Endothelial cell of umbilical vein (primary cell): Measurements from ENCODE around the gene NLGN1. TPM values are rescaled to one million over a fixed set of nuclear protein-coding genes. Genes with fewer than 3 reads are reported as not detected.

Source experiments
- BruUV-seq: library from RNA; stranded (reverse); fragments of 400-500 nt; replicated peaks from 2 replicates; lab custom pipeline; 2021; lab: Mats Ljungman, UMichigan
- CTCF ChIA-PET: fragments of 300-600, 350-600 bp; sonication (Branson Sonifier 250); formaldehyde crosslinking; loops from one replicate; lab custom pipeline; 2021; ENCODE audit warnings: antibody characterized with exemption, inconsistent platforms; lab: Charles Lee
- POLR2A ChIA-PET: fragments of 300-600, 350-600 bp; sonication (Branson Sonifier 250); formaldehyde crosslinking; loops from one replicate; lab custom pipeline; 2021; ENCODE audit warnings: antibody characterized with exemption, inconsistent platforms; lab: Charles Lee
- DNase-seq: peaks from one replicate; pipeline ENCODE4 v3.0.0-alpha.2; 2011; ENCODE audit warnings: low read depth, low spot score
- FAIRE-seq: peaks from 2 replicates; lab custom pipeline; 2011; peaks lifted over from hg19 to GRCh38; lab: Jason Lieb, UNC
- H2AFZ ChIP-seq: 2 replicates; pipeline ENCODE4 v1.6.0; 2012; ENCODE audit warnings: low read depth, low read length, control low read depth, inconsistent platforms
- H3K27ac ChIP-seq: 2 replicates; pipeline ENCODE4 v1.5.1; 2011; ENCODE audit warnings: low read depth, mild to moderate bottlenecking, control low read depth, low read length, moderate library complexity; ENCODE audit not compliant: insufficient read depth
- H3K27me3 ChIP-seq, 2 experiments: 2 replicates each; pipeline versions ENCODE4 v1.6.0 to v1.6.1; 2011; ENCODE audit warnings: low read length in 2 of 2, mixed read lengths in 1 of 2; ENCODE audit not compliant: control insufficient read depth in 2 of 2, insufficient read depth in 2 of 2
- H3K36me3 ChIP-seq, 2 experiments: 2 replicates in 1 of 2; 3 replicates in 1 of 2; pipeline ENCODE4 v1.5.1; 2011; ENCODE audit warnings: low read length in 2 of 2, mild to moderate bottlenecking in 1 of 2, moderate library complexity in 1 of 2; ENCODE audit not compliant: control insufficient read depth in 2 of 2, insufficient read depth in 2 of 2; ENCODE audit errors: extremely low read depth in 1 of 2
- H3K4me1 ChIP-seq: 3 replicates; pipeline ENCODE4 v1.5.1; 2011; ENCODE audit warnings: mild to moderate bottlenecking, low read length; ENCODE audit not compliant: control insufficient read depth, insufficient read depth; ENCODE audit errors: extremely low read depth
- H3K4me2 ChIP-seq: 2 replicates; pipeline ENCODE4 v1.6.1; 2011; ENCODE audit warnings: low read length, control low read depth, mixed read lengths; ENCODE audit not compliant: insufficient read depth
- H3K4me3 ChIP-seq, 3 experiments: fragments of 200-600 bp in 1 of 3; sonication (generic), shearing (Covaris generic) in 1 of 3; replicated peaks in 1 of 3; 2 replicates each; pipeline ENCODE4 v1.5.1; 2011 to 2016; ENCODE audit warnings: control low read depth in 3 of 3, low read length in 3 of 3, mild to moderate bottlenecking in 2 of 3, inconsistent platforms in 1 of 3, low read depth in 1 of 3, moderate library complexity in 1 of 3; ENCODE audit not compliant: insufficient read depth in 1 of 3
- H3K79me2 ChIP-seq: 2 replicates; pipeline ENCODE4 v1.6.0; 2012; ENCODE audit warnings: low read length, inconsistent platforms; ENCODE audit not compliant: control insufficient read depth, insufficient read depth
- H3K9ac ChIP-seq: replicated peaks from 2 replicates; pipeline ENCODE3; 2011; ENCODE audit warnings: low read length, control low read depth; ENCODE audit not compliant: insufficient read depth; ENCODE audit errors: extremely low read depth
- H3K9me1 ChIP-seq: replicated peaks from 3 replicates; pipeline ENCODE4 v1.6.0; 2011; ENCODE audit warnings: mild to moderate bottlenecking, low read length; ENCODE audit not compliant: control insufficient read depth, insufficient read depth; ENCODE audit errors: extremely low read depth
- H3K9me3 ChIP-seq: replicated peaks from 2 replicates; pipeline ENCODE4 v1.5.1; 2012; ENCODE audit warnings: low read length, inconsistent platforms; ENCODE audit not compliant: control insufficient read depth, insufficient read depth
- H4K20me1 ChIP-seq: replicated peaks from 2 replicates; pipeline ENCODE3; 2011; ENCODE audit warnings: mild to moderate bottlenecking, low read length; ENCODE audit not compliant: control insufficient read depth, insufficient read depth; ENCODE audit errors: extremely low read depth
- EZH2 ChIP-seq: IDR thresholded peaks from 2 replicates; pipeline ENCODE4 v1.6.1; 2012; ENCODE audit warnings: borderline replicate concordance, low read depth, mild to moderate bottlenecking, moderate library complexity, low read length, inconsistent platforms; ENCODE audit not compliant: severe bottlenecking
- FOS ChIP-seq: IDR thresholded peaks from 2 replicates; pipeline ENCODE4 v1.6.1; 2011; ENCODE audit warnings: mild to moderate bottlenecking, low read length, moderate library complexity, borderline replicate concordance; ENCODE audit not compliant: insufficient read depth
- GATA2 ChIP-seq: IDR thresholded peaks from 2 replicates; pipeline ENCODE4 v1.7.0; 2011; ENCODE audit warnings: low read depth, mild to moderate bottlenecking, moderate library complexity, mixed read lengths, low read length; ENCODE audit not compliant: insufficient read length, insufficient read depth
- JUN ChIP-seq: IDR thresholded peaks from 2 replicates; pipeline ENCODE4 v1.6.1; 2011; ENCODE audit warnings: borderline replicate concordance, low read depth; ENCODE audit not compliant: insufficient read length, insufficient read depth
- MYC ChIP-seq: IDR thresholded peaks from one replicate; pipeline ENCODE4 v1.6.1; 2011; ENCODE audit warnings: mild to moderate bottlenecking, low read depth, low read length
- POLR2A ChIP-seq: IDR thresholded peaks from 2 replicates; pipeline ENCODE4 v1.6.1; 2012; ENCODE audit warnings: low read depth, mild to moderate bottlenecking, control low read depth, low read length
- POLR2AphosphoS5 ChIP-seq: IDR thresholded peaks from 2 replicates; pipeline ENCODE4 v1.6.1; 2012; ENCODE audit warnings: low read depth, mild to moderate bottlenecking, control low read depth, low read length, moderate library complexity; ENCODE audit not compliant: insufficient read depth
- dilution Hi-C: fragments of 300-500 bp; cut with MboI; formaldehyde crosslinking; loops from one replicate; pipeline ENCODE4 v1.15.0; 2019; ENCODE audit warnings: low sequenced_read_pairs; ENCODE audit not compliant: extremely low pct_ligation_motif_present
- intact Hi-C: fragments of 100-400 bp; cut with micrococcal nuclease; formaldehyde crosslinking; loops from one replicate; pipeline ENCODE4 v1.10.0; 2022
- polyA plus RNA-seq, 4 experiments: library from polyadenylated mRNA; depleted of rRNA in 3 of 4; stranded (reverse) in 3 of 4; unstranded in 1 of 4; fragments of >200 nt; gene quantifications; 2 replicates each; pipeline versions ENCODE4 v1.2.1 to v1.2.3, GENCODE V29; 2011 to 2012; ENCODE audit warnings: missing spikeins in 1 of 4
- total RNA-seq: library from RNA; stranded (reverse); gene quantifications from 2 replicates; pipeline ENCODE4 v1.2.3, GENCODE V29; 2021
- TF ChIP-seq, protein P1 (sequence below), 2 donors: IDR thresholded peaks; 1 replicate in 1 of 2; 2 replicates in 1 of 2; pipeline ENCODE4 v1.5.1; 2011; ENCODE audit warnings: low read length in 2 of 2, mild to moderate bottlenecking in 2 of 2, moderate library complexity in 2 of 2, control low read depth in 1 of 2, inconsistent platforms in 1 of 2, low read depth in 1 of 2; ENCODE audit not compliant: insufficient read depth in 1 of 2; ENCODE audit errors: extremely low read depth in 1 of 2
- TF ChIP-seq, protein P2 (sequence below): IDR thresholded peaks from 2 replicates; pipeline ENCODE4 v1.6.1; 2011; ENCODE audit not compliant: insufficient read depth, insufficient read length

NLGN1 gene
- total and polyA plus RNA-seq, 2 donors (not counting 3 experiments of a cell fraction or from before 2014, with no cell fraction given) = 7.9 to 16.3 TPM

DNA sequence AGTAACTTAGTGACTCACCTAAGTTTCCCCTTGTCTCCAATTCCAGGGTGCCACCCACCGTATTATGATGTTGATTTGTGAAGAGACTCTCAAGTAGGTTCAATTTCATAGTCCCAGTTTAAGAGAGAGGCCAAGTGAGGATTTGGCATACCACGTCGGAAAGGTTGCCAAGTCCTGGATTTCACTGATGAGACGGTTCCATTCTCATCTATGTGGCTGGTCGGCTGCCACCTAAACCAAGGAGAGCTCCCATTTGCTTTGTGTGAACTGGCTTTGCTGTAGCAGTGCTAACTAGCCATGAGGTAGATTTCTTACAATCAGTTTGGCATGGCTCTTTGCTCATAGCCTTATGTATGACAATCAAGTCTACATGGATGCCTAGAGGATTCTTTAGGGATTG lies 653.6 kb downstream of the NLGN1 start:
- DNase-seq (no peak), FAIRE-seq (no peak)
- ChIA-PET CTCF (no interaction called here), POLR2A (no interaction called here)
- H3K27me3 ChIP-seq = no peaks in the 10 kb centered on the region
- no peaks in the 10 kb centered on the region for H3K36me3 ChIP-seq
- no peaks in the 10 kb centered on the region for H3K4me1 ChIP-seq
- H3K79me2 ChIP-seq = no peaks in the 10 kb centered on the region
- H2AFZ ChIP-seq = no peak overlapping the region
- no peak for TF ChIP-seq JUN
- TF ChIP-seq MYC = no peak
- TF ChIP-seq, protein P1, sequence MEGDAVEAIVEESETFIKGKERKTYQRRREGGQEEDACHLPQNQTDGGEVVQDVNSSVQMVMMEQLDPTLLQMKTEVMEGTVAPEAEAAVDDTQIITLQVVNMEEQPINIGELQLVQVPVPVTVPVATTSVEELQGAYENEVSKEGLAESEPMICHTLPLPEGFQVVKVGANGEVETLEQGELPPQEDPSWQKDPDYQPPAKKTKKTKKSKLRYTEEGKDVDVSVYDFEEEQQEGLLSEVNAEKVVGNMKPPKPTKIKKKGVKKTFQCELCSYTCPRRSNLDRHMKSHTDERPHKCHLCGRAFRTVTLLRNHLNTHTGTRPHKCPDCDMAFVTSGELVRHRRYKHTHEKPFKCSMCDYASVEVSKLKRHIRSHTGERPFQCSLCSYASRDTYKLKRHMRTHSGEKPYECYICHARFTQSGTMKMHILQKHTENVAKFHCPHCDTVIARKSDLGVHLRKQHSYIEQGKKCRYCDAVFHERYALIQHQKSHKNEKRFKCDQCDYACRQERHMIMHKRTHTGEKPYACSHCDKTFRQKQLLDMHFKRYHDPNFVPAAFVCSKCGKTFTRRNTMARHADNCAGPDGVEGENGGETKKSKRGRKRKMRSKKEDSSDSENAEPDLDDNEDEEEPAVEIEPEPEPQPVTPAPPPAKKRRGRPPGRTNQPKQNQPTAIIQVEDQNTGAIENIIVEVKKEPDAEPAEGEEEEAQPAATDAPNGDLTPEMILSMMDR (IDR thresholded peaks at IDR 0.05; ENCODE audit: extremely low read depth in 1 of 2, insufficient read depth in 1 of 2, low read depth in 1 of 2, low read length in 2 of 2) = no peak
- no peak for TF ChIP-seq EZH2
- TF ChIP-seq POLR2AphosphoS5 = no peak
- TF ChIP-seq FOS = no peak
- TF ChIP-seq POLR2A = no peak
- TF ChIP-seq, protein P2, sequence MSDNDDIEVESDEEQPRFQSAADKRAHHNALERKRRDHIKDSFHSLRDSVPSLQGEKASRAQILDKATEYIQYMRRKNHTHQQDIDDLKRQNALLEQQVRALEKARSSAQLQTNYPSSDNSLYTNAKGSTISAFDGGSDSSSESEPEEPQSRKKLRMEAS = no peak
- TF ChIP-seq GATA2 = no peak
- intact Hi-C loops (no loop called here), dilution Hi-C loops (no loop called here)
- H3K4me2 ChIP-seq = no peak overlapping the region
- H3K9me3 ChIP-seq = no peaks in the 10 kb centered on the region
- no peak overlapping the region for H3K9ac ChIP-seq
- H4K20me1 ChIP-seq = no peaks in the 10 kb centered on the region
- BruUV-seq = no TSS peak
- H3K9me1 ChIP-seq = no peaks in the 10 kb centered on the region
- H3K4me3 ChIP-seq = no peak overlapping the region
- no peak overlapping the region for H3K27ac ChIP-seq
